GM18519 (cell line): ENCODE data around the gene IQSEC1.

Source experiments
- ATAC-seq: cut with Tn5 transposase; IDR thresholded peaks from one replicate; pipeline ENCODE4 v1.9.1; 2021; ENCODE audit warnings: mild to moderate bottlenecking, moderate library complexity; ENCODE audit not compliant: unreplicated experiment, low FRiP score

The IQSEC1 gene

GRCh38 chr3:12990781-12991480 is 82.3 kb downstream of the IQSEC1 start:
- ATAC-seq, result no peak

GRCh38 chr3:12990306-12990705 is 82.9 kb downstream of the IQSEC1 start:
- no peak for ATAC-seq

- no peak for ATAC-seq
Measured at GRCh38 chr3:12988728-12989454, 84.3 kb downstream of the IQSEC1 start.

- ATAC-seq, result no peak
Measured at GRCh38 chr3:12987602-12988001, 85.6 kb downstream of the IQSEC1 start.

- no peak for ATAC-seq
Measured at GRCh38 chr3:12986986-12987385, 86.2 kb downstream of the IQSEC1 start.

- ATAC-seq, result no peak
Measured at GRCh38 chr3:12986521-12986920, 86.7 kb downstream of the IQSEC1 start.

- ATAC-seq, result no peak
Measured at GRCh38 chr3:12986031-12986430, 87.2 kb downstream of the IQSEC1 start.

GRCh38 chr3:12985148-12985547 is 88.1 kb downstream of the IQSEC1 start:
- no peak for ATAC-seq

GRCh38 chr3:12984023-12984823 is 89.0 kb downstream of the IQSEC1 start:
- ATAC-seq, result no peak

- no peak for ATAC-seq
Measured at GRCh38 chr3:12983319-12983718, 89.9 kb downstream of the IQSEC1 start.

- ATAC-seq, result no peak
Measured at GRCh38 chr3:12982619-12983101, 90.6 kb downstream of the IQSEC1 start.

- no peak for ATAC-seq
Measured at GRCh38 chr3:12981306-12982275, 91.6 kb downstream of the IQSEC1 start.

- ATAC-seq, result no peak
Measured at GRCh38 chr3:12980596-12981290, 92.5 kb downstream of the IQSEC1 start.

GRCh38 chr3:12979947-12980487 is 93.2 kb downstream of the IQSEC1 start:
- no peak for ATAC-seq

GRCh38 chr3:12979151-12979946 is 93.9 kb downstream of the IQSEC1 start:
- ATAC-seq, result no peak

GRCh38 chr3:12978682-12979081 is 94.5 kb downstream of the IQSEC1 start:
- no peak for ATAC-seq

- ATAC-seq, result no peak
Measured at GRCh38 chr3:12977117-12977808, 96.0 kb downstream of the IQSEC1 start.
